WI38 (cell line): ENCODE results near the gene GDI1.
A peak's percentile ranks its signal among the peaks of the same experiment; 100 is the strongest.

Experiments
- H3K4me3 ChIP-seq: 2 replicates; pipeline ENCODE4 v1.5.1; 2011; ENCODE audit warnings: low read depth, mild to moderate bottlenecking, control low read depth, low read length
- CTCF ChIP-seq: IDR thresholded peaks from 2 replicates; pipeline ENCODE4 v1.5.1; 2012; ENCODE audit warnings: low read depth, mild to moderate bottlenecking, control low read depth, low read length

GDI1 gene

GRCh38 chrX:154481911-154482601, 45.1 kb downstream of the GDI1 start:
- no peak for TF ChIP-seq CTCF
- H3K4me3 ChIP-seq = no peak overlapping the region

- TF ChIP-seq CTCF = no peak
Observed at GRCh38 chrX:154482786-154483185, 45.8 kb downstream of the GDI1 start.

GRCh38 chrX:154483325-154483724, 46.4 kb downstream of the GDI1 start:
- TF ChIP-seq CTCF = no peak
- no peak overlapping the region for H3K4me3 ChIP-seq

More at GRCh38 chrX:154482786-154483185, 45.8 kb downstream of the GDI1 start:
- H3K4me3 ChIP-seq = no peak overlapping the region

- TF ChIP-seq CTCF = no peak
- no peak overlapping the region for H3K4me3 ChIP-seq
Observed at GRCh38 chrX:154484255-154485149, 47.5 kb downstream of the GDI1 start.

- no peak for TF ChIP-seq CTCF
- peak overlapping the region; percentile 59 for H3K4me3 ChIP-seq
Observed at GRCh38 chrX:154485150-154486051, 48.4 kb downstream of the GDI1 start.

GRCh38 chrX:154486052-154486395, 49.1 kb downstream of the GDI1 start:
- peak overlapping the region; percentile 59 for H3K4me3 ChIP-seq
- TF ChIP-seq CTCF = no peak
